B cell (primary cell): ENCODE measurements around the gene MEF2C.

Source experiments
- CTCF ChIP-seq: fragments of 200-600 bp; IDR thresholded peaks from one replicate; pipeline ENCODE4 v1.8.0; 2022; ENCODE audit warnings: antibody characterized with exemption, mild to moderate bottlenecking
- EZH2 ChIP-seq: IDR thresholded peaks from 2 replicates; pipeline ENCODE4 v1.6.1; 2012; ENCODE audit warnings: borderline replicate concordance, low read depth, mild to moderate bottlenecking, moderate library complexity, low read length; ENCODE audit not compliant: insufficient read depth, poor library complexity, severe bottlenecking

DNA sequence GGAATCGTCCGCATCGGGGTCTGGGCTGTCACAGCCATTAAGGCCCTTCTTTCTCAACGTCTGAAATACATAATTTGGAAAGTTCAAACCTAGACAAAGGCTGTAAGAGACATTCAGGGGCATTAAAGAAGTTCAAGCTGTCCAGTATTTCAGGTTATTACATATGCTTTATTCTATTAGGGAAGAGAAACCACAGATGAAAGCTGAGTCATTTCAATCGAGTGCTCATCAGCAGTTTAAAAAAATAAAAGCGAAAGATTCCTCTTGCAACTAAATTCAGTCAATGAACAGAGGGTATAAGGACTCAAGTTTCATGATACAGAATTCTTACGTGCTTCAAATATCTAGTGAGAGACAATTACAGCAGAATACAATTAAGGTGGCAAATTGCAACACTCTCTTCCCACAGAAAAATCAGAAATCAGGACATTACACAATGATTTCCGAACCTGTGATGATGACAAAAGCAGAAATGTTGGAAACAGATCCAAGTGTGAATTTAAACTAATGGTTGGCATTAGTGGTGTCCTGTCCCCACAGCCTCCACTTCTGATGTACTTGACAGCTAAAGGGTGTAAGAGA is 121.6 kb downstream of the MEF2C start:
- TF ChIP-seq CTCF (no peak), EZH2 (no peak)
